Endothelial cell of umbilical vein (primary cell): ENCODE data around the gene OPTC. TPM values are rescaled to one million over a fixed set of nuclear protein-coding genes. Genes with fewer than 3 reads are reported as not detected.

Experiments used
- BruUV-seq: library from RNA; stranded (reverse); fragments of 400-500 nt; replicated peaks from 2 replicates; lab custom pipeline; 2021; lab: Mats Ljungman, UMichigan
- CTCF ChIA-PET: fragments of 300-600, 350-600 bp; sonication (Branson Sonifier 250); formaldehyde crosslinking; loops from one replicate; lab custom pipeline; 2021; ENCODE audit warnings: antibody characterized with exemption, inconsistent platforms; lab: Charles Lee
- POLR2A ChIA-PET: fragments of 300-600, 350-600 bp; sonication (Branson Sonifier 250); formaldehyde crosslinking; loops from one replicate; lab custom pipeline; 2021; ENCODE audit warnings: antibody characterized with exemption, inconsistent platforms; lab: Charles Lee
- DNase-seq: peaks from one replicate; pipeline ENCODE4 v3.0.0-alpha.2; 2011; ENCODE audit warnings: low read depth, low spot score
- FAIRE-seq: peaks from 2 replicates; lab custom pipeline; 2011; peaks lifted over from hg19 to GRCh38; lab: Jason Lieb, UNC
- H2AFZ ChIP-seq: 2 replicates; pipeline ENCODE4 v1.6.0; 2012; ENCODE audit warnings: low read depth, low read length, control low read depth, inconsistent platforms
- H3K27ac ChIP-seq: 2 replicates; pipeline ENCODE4 v1.5.1; 2011; ENCODE audit warnings: low read depth, mild to moderate bottlenecking, control low read depth, low read length, moderate library complexity; ENCODE audit not compliant: insufficient read depth
- H3K27me3 ChIP-seq, 2 experiments: 2 replicates each; pipeline versions ENCODE4 v1.6.0 to v1.6.1; 2011; ENCODE audit warnings: low read length in 2 of 2, mixed read lengths in 1 of 2; ENCODE audit not compliant: control insufficient read depth in 2 of 2, insufficient read depth in 2 of 2
- H3K36me3 ChIP-seq, 2 experiments: 2 replicates in 1 of 2; 3 replicates in 1 of 2; pipeline ENCODE4 v1.5.1; 2011; ENCODE audit warnings: low read length in 2 of 2, mild to moderate bottlenecking in 1 of 2, moderate library complexity in 1 of 2; ENCODE audit not compliant: control insufficient read depth in 2 of 2, insufficient read depth in 2 of 2; ENCODE audit errors: extremely low read depth in 1 of 2
- H3K4me1 ChIP-seq: 3 replicates; pipeline ENCODE4 v1.5.1; 2011; ENCODE audit warnings: mild to moderate bottlenecking, low read length; ENCODE audit not compliant: control insufficient read depth, insufficient read depth; ENCODE audit errors: extremely low read depth
- H3K4me2 ChIP-seq: 2 replicates; pipeline ENCODE4 v1.6.1; 2011; ENCODE audit warnings: low read length, control low read depth, mixed read lengths; ENCODE audit not compliant: insufficient read depth
- H3K4me3 ChIP-seq, 3 experiments: fragments of 200-600 bp in 1 of 3; sonication (generic), shearing (Covaris generic) in 1 of 3; replicated peaks in 1 of 3; 2 replicates each; pipeline ENCODE4 v1.5.1; 2011 to 2016; ENCODE audit warnings: control low read depth in 3 of 3, low read length in 3 of 3, mild to moderate bottlenecking in 2 of 3, inconsistent platforms in 1 of 3, low read depth in 1 of 3, moderate library complexity in 1 of 3; ENCODE audit not compliant: insufficient read depth in 1 of 3
- H3K79me2 ChIP-seq: 2 replicates; pipeline ENCODE4 v1.6.0; 2012; ENCODE audit warnings: low read length, inconsistent platforms; ENCODE audit not compliant: control insufficient read depth, insufficient read depth
- H3K9ac ChIP-seq: replicated peaks from 2 replicates; pipeline ENCODE3; 2011; ENCODE audit warnings: low read length, control low read depth; ENCODE audit not compliant: insufficient read depth; ENCODE audit errors: extremely low read depth
- H3K9me1 ChIP-seq: replicated peaks from 3 replicates; pipeline ENCODE4 v1.6.0; 2011; ENCODE audit warnings: mild to moderate bottlenecking, low read length; ENCODE audit not compliant: control insufficient read depth, insufficient read depth; ENCODE audit errors: extremely low read depth
- H3K9me3 ChIP-seq: replicated peaks from 2 replicates; pipeline ENCODE4 v1.5.1; 2012; ENCODE audit warnings: low read length, inconsistent platforms; ENCODE audit not compliant: control insufficient read depth, insufficient read depth
- H4K20me1 ChIP-seq: replicated peaks from 2 replicates; pipeline ENCODE3; 2011; ENCODE audit warnings: mild to moderate bottlenecking, low read length; ENCODE audit not compliant: control insufficient read depth, insufficient read depth; ENCODE audit errors: extremely low read depth
- EZH2 ChIP-seq: IDR thresholded peaks from 2 replicates; pipeline ENCODE4 v1.6.1; 2012; ENCODE audit warnings: borderline replicate concordance, low read depth, mild to moderate bottlenecking, moderate library complexity, low read length, inconsistent platforms; ENCODE audit not compliant: severe bottlenecking
- FOS ChIP-seq: IDR thresholded peaks from 2 replicates; pipeline ENCODE4 v1.6.1; 2011; ENCODE audit warnings: mild to moderate bottlenecking, low read length, moderate library complexity, borderline replicate concordance; ENCODE audit not compliant: insufficient read depth
- GATA2 ChIP-seq: IDR thresholded peaks from 2 replicates; pipeline ENCODE4 v1.7.0; 2011; ENCODE audit warnings: low read depth, mild to moderate bottlenecking, moderate library complexity, mixed read lengths, low read length; ENCODE audit not compliant: insufficient read length, insufficient read depth
- JUN ChIP-seq: IDR thresholded peaks from 2 replicates; pipeline ENCODE4 v1.6.1; 2011; ENCODE audit warnings: borderline replicate concordance, low read depth; ENCODE audit not compliant: insufficient read length, insufficient read depth
- MYC ChIP-seq: IDR thresholded peaks from one replicate; pipeline ENCODE4 v1.6.1; 2011; ENCODE audit warnings: mild to moderate bottlenecking, low read depth, low read length
- POLR2A ChIP-seq: IDR thresholded peaks from 2 replicates; pipeline ENCODE4 v1.6.1; 2012; ENCODE audit warnings: low read depth, mild to moderate bottlenecking, control low read depth, low read length
- POLR2AphosphoS5 ChIP-seq: IDR thresholded peaks from 2 replicates; pipeline ENCODE4 v1.6.1; 2012; ENCODE audit warnings: low read depth, mild to moderate bottlenecking, control low read depth, low read length, moderate library complexity; ENCODE audit not compliant: insufficient read depth
- dilution Hi-C: fragments of 300-500 bp; cut with MboI; formaldehyde crosslinking; loops from one replicate; pipeline ENCODE4 v1.15.0; 2019; ENCODE audit warnings: low sequenced_read_pairs; ENCODE audit not compliant: extremely low pct_ligation_motif_present
- intact Hi-C: fragments of 100-400 bp; cut with micrococcal nuclease; formaldehyde crosslinking; loops from one replicate; pipeline ENCODE4 v1.10.0; 2022
- polyA plus RNA-seq, 4 experiments: library from polyadenylated mRNA; depleted of rRNA in 3 of 4; stranded (reverse) in 3 of 4; unstranded in 1 of 4; fragments of >200 nt; gene quantifications; 2 replicates each; pipeline versions ENCODE4 v1.2.1 to v1.2.3, GENCODE V29; 2011 to 2012; ENCODE audit warnings: missing spikeins in 1 of 4
- total RNA-seq: library from RNA; stranded (reverse); gene quantifications from 2 replicates; pipeline ENCODE4 v1.2.3, GENCODE V29; 2021
- TF ChIP-seq, protein P1 (sequence below), 2 donors: IDR thresholded peaks; 1 replicate in 1 of 2; 2 replicates in 1 of 2; pipeline ENCODE4 v1.5.1; 2011; ENCODE audit warnings: low read length in 2 of 2, mild to moderate bottlenecking in 2 of 2, moderate library complexity in 2 of 2, control low read depth in 1 of 2, inconsistent platforms in 1 of 2, low read depth in 1 of 2; ENCODE audit not compliant: insufficient read depth in 1 of 2; ENCODE audit errors: extremely low read depth in 1 of 2
- TF ChIP-seq, protein P2 (sequence below): IDR thresholded peaks from 2 replicates; pipeline ENCODE4 v1.6.1; 2011; ENCODE audit not compliant: insufficient read depth, insufficient read length

OPTC gene
- total and polyA plus RNA-seq, 2 donors (not counting 3 experiments of a cell fraction or from before 2014, with no cell fraction given): not detected

DNA sequence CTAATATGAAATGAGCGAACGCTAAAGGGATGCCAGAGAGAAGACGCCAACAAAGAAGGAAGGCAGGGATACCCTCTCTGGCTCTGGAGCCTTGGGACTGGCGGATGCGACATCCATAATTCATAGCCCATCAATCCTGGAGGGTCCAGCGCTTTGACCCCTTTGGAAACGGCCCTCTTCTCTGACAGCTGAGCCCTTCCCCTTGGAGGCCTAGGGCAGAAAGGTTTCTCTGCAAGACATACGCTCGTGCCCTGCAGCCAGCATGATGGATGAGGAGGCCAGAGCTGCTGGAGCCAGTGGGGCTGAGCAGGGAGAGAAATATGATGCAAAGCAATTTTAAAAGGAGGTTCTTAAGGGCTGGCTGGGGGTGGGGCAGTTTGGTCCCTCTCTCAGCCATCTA lies 22.2 kb downstream of the OPTC start:
- dilution Hi-C loops (no loop called here), intact Hi-C loops (no loop called here)
- DNase-seq (no peak), FAIRE-seq (no peak)
- Histone ChIP-seq H3K27me3 (no peaks in the 10 kb centered on the region), H2AFZ (no peak overlapping the region), H3K9ac (no peak overlapping the region), H3K4me3 (no peak overlapping the region), H3K4me1 (peaks cover 40% of the 10 kb centered on the region), H3K9me3 (no peaks in the 10 kb centered on the region), H3K4me2 (no peak overlapping the region), H4K20me1 (no peaks in the 10 kb centered on the region), H3K9me1 (no peaks in the 10 kb centered on the region), H3K36me3 (no peaks in the 10 kb centered on the region), H3K79me2 (no peaks in the 10 kb centered on the region), H3K27ac (no peak overlapping the region)
- TF ChIP-seq EZH2 (no peak), POLR2A (no peak), MYC (no peak), GATA2 (no peak), FOS (no peak), POLR2AphosphoS5 (no peak), JUN (no peak)
- TF ChIP-seq, protein P1, sequence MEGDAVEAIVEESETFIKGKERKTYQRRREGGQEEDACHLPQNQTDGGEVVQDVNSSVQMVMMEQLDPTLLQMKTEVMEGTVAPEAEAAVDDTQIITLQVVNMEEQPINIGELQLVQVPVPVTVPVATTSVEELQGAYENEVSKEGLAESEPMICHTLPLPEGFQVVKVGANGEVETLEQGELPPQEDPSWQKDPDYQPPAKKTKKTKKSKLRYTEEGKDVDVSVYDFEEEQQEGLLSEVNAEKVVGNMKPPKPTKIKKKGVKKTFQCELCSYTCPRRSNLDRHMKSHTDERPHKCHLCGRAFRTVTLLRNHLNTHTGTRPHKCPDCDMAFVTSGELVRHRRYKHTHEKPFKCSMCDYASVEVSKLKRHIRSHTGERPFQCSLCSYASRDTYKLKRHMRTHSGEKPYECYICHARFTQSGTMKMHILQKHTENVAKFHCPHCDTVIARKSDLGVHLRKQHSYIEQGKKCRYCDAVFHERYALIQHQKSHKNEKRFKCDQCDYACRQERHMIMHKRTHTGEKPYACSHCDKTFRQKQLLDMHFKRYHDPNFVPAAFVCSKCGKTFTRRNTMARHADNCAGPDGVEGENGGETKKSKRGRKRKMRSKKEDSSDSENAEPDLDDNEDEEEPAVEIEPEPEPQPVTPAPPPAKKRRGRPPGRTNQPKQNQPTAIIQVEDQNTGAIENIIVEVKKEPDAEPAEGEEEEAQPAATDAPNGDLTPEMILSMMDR (IDR thresholded peaks at IDR 0.05; ENCODE audit: extremely low read depth in 1 of 2, insufficient read depth in 1 of 2, low read depth in 1 of 2, low read length in 2 of 2): no peak
- TF ChIP-seq, protein P2, sequence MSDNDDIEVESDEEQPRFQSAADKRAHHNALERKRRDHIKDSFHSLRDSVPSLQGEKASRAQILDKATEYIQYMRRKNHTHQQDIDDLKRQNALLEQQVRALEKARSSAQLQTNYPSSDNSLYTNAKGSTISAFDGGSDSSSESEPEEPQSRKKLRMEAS: no peak
- ChIA-PET POLR2A (no interaction called here), CTCF (interaction anchor here (1.8 kb wide), 1 partner anchor 186 kb away, joined by 8 read pairs; no protein-coding TSS in a partner anchor)
- BruUV-seq: no TSS peak
